ENCODE data around the gene SVBP.
"Not testable (repeated sequence)": the region's sequence is repeated elsewhere in the genome, so short reads cannot be mapped to it uniquely, and the experiment has no call there.

Gene SVBP

GRCh38 chr1:42841440-42842147, 24.4 kb upstream of the SVBP start:
- DNase-seq (ENCODE audit: low read depth) = no peak

- DNase-seq (ENCODE audit: low read depth) = peak; percentile 34
Observed at GRCh38 chr1:42841010-42841409, 23.8 kb upstream of the SVBP start.

GRCh38 chr1:42838482-42839190, 21.4 kb upstream of the SVBP start:
- no peak for DNase-seq (ENCODE audit: low read depth)

- DNase-seq (ENCODE audit: low read depth) = no peak
Observed at GRCh38 chr1:42837709-42838108, 20.5 kb upstream of the SVBP start.

- no peak for DNase-seq (ENCODE audit: low read depth)
Observed at GRCh38 chr1:42835422-42835821, 18.2 kb upstream of the SVBP start.

- no peak for DNase-seq (ENCODE audit: low read depth)
Observed at GRCh38 chr1:42834803-42835202, 17.6 kb upstream of the SVBP start.

GRCh38 chr1:42833981-42834380, 16.8 kb upstream of the SVBP start:
- DNase-seq (ENCODE audit: low read depth) = no peak

- DNase-seq (ENCODE audit: low read depth) = no peak
Observed at GRCh38 chr1:42832641-42833240, 15.5 kb upstream of the SVBP start.

GRCh38 chr1:42831273-42831672, 14.1 kb upstream of the SVBP start:
- no peak for DNase-seq (ENCODE audit: low read depth)

- DNase-seq (ENCODE audit: low read depth) = no peak
Observed at GRCh38 chr1:42830631-42831030, 13.4 kb upstream of the SVBP start.

- no peak for DNase-seq (ENCODE audit: low read depth)
Observed at GRCh38 chr1:42825036-42825851, 8.0 kb upstream of the SVBP start.

GRCh38 chr1:42824481-42825035, 7.4 kb upstream of the SVBP start:
- DNase-seq (ENCODE audit: low read depth) = no peak

- peak; percentile 88 for DNase-seq (ENCODE audit: low read depth)
Observed at GRCh38 chr1:42822800-42823392, 5.7 kb upstream of the SVBP start.

GRCh38 chr1:42821690-42822089, 4.5 kb upstream of the SVBP start:
- DNase-seq (ENCODE audit: low read depth) = no peak

- no peak for DNase-seq (ENCODE audit: low read depth)
Observed at GRCh38 chr1:42820813-42821212, 3.6 kb upstream of the SVBP start.

GRCh38 chr1:42817976-42818375, 779 bp upstream of the SVBP start:
- DNase-seq (ENCODE audit: low read depth) = no peak

GRCh38 chr1:42817440-42817767, 207 bp upstream of the SVBP start:
- no peak for DNase-seq (ENCODE audit: low read depth)

- DNase-seq (ENCODE audit: low read depth) = peak; percentile 33
Observed at GRCh38 chr1:42815941-42816584, 1.1 kb downstream of the SVBP start.

- not testable (repeated sequence) for DNase-seq (ENCODE audit: low read depth)
Observed at GRCh38 chr1:42814815-42815214, 2.4 kb downstream of the SVBP start.

GRCh38 chr1:42807056-42807668, 10.0 kb downstream of the SVBP start:
- no peak for DNase-seq (ENCODE audit: low read depth)

- DNase-seq (ENCODE audit: low read depth) = peak; percentile 28
Observed at GRCh38 chr1:42806593-42806992, 10.6 kb downstream of the SVBP start.
